ENCODE measurements around the gene TMEM80. TPM values are rescaled to one million over a fixed set of nuclear protein-coding genes. Genes with fewer than 3 reads are reported as not detected.

The TMEM80 gene
- total and polyA plus RNA-seq, 9 of the 15 experiments (the other 6 are each of a cell fraction or from before 2014, with no cell fraction given), result 5.1 to 30.1 (median 12.4) TPM

DNA sequence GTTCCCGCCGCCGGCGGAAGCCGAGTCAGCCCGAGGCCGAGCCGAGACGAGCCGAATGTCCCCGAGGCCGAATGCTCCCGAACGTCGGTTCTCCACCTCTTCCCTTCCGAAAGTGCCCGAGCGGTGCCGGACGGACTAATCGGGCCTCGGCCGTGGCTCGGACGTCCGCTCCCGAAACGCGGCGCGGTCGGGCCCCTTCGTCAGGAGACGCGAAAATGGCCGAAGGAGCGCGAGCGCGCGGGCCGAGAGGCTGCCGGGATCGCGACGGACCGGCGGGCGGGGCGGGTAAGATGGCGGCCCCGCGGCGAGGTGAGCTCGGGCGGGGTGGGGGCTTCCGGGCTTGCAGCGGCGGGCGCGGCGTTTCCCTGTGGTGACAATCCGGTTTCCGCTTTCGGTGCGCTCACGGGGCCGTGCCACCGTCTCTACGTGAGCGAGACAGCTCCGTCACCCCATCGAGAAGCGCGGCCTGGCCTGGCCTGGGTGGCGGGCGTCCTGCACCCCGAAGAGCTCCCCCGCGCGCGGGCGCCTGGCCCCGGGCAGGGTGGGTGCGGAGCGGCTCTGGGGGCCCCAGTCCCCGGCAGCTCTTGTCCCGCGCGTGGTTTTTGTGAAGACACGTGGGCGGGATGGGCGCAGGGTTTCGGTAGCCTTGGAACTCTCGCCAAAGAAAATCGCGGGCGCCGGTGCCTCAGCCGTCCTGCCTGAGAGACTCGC, at the start of gene TMEM80 (continued):
- TF ChIP-seq, protein P1, sequence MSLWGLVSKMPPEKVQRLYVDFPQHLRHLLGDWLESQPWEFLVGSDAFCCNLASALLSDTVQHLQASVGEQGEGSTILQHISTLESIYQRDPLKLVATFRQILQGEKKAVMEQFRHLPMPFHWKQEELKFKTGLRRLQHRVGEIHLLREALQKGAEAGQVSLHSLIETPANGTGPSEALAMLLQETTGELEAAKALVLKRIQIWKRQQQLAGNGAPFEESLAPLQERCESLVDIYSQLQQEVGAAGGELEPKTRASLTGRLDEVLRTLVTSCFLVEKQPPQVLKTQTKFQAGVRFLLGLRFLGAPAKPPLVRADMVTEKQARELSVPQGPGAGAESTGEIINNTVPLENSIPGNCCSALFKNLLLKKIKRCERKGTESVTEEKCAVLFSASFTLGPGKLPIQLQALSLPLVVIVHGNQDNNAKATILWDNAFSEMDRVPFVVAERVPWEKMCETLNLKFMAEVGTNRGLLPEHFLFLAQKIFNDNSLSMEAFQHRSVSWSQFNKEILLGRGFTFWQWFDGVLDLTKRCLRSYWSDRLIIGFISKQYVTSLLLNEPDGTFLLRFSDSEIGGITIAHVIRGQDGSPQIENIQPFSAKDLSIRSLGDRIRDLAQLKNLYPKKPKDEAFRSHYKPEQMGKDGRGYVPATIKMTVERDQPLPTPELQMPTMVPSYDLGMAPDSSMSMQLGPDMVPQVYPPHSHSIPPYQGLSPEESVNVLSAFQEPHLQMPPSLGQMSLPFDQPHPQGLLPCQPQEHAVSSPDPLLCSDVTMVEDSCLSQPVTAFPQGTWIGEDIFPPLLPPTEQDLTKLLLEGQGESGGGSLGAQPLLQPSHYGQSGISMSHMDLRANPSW (CRISPR knock-in tag; IDR thresholded peaks at IDR 0.05), result no peak
- TF ChIP-seq, protein P2, sequence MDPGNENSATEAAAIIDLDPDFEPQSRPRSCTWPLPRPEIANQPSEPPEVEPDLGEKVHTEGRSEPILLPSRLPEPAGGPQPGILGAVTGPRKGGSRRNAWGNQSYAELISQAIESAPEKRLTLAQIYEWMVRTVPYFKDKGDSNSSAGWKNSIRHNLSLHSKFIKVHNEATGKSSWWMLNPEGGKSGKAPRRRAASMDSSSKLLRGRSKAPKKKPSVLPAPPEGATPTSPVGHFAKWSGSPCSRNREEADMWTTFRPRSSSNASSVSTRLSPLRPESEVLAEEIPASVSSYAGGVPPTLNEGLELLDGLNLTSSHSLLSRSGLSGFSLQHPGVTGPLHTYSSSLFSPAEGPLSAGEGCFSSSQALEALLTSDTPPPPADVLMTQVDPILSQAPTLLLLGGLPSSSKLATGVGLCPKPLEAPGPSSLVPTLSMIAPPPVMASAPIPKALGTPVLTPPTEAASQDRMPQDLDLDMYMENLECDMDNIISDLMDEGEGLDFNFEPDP (CRISPR knock-in tag; IDR thresholded peaks at IDR 0.05), result no peak
- TF ChIP-seq KLF16 (IDR thresholded peaks at IDR 0.05), result no peak
- no peak for TF ChIP-seq GATA2 (CRISPR knock-in tag; IDR thresholded peaks at IDR 0.05)
- TF ChIP-seq, protein P3, sequence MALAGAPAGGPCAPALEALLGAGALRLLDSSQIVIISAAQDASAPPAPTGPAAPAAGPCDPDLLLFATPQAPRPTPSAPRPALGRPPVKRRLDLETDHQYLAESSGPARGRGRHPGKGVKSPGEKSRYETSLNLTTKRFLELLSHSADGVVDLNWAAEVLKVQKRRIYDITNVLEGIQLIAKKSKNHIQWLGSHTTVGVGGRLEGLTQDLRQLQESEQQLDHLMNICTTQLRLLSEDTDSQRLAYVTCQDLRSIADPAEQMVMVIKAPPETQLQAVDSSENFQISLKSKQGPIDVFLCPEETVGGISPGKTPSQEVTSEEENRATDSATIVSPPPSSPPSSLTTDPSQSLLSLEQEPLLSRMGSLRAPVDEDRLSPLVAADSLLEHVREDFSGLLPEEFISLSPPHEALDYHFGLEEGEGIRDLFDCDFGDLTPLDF (CRISPR knock-in tag; IDR thresholded peaks at IDR 0.05), result 0 out of 2 replicates have a peak, but pooled peaks have one; percentile 74
- TF ChIP-seq ARNT (IDR thresholded peaks at IDR 0.05), result no peak
- TF ChIP-seq, protein P4, sequence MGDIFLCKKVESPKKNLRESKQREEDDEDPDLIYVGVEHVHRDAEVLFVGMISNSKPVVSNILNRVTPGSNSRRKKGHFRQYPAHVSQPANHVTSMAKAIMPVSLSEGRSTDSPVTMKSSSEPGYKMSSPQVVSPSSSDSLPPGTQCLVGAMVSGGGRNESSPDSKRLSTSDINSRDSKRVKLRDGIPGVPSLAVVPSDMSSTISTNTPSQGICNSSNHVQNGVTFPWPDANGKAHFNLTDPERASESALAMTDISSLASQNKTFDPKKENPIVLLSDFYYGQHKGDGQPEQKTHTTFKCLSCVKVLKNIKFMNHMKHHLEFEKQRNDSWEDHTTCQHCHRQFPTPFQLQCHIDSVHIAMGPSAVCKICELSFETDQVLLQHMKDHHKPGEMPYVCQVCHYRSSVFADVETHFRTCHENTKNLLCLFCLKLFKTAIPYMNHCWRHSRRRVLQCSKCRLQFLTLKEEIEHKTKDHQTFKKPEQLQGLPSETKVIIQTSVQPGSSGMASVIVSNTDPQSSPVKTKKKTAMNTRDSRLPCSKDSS (IDR thresholded peaks at IDR 0.05; ENCODE audit: low read depth, partially characterized antibody), result no peak
- TF ChIP-seq NR4A1 (CRISPR knock-in tag; IDR thresholded peaks at IDR 0.05), result no peak
- no peak for TF ChIP-seq NR4A1 (tag; IDR thresholded peaks at IDR 0.05)
- TF ChIP-seq ZNF589 (CRISPR knock-in tag; IDR thresholded peaks at IDR 0.05; ENCODE audit: low read depth), result no peak
- no peak for TF ChIP-seq CBX5 (IDR thresholded peaks at IDR 0.05; ENCODE audit: borderline replicate concordance, low read depth)
- TF ChIP-seq, protein P5, sequence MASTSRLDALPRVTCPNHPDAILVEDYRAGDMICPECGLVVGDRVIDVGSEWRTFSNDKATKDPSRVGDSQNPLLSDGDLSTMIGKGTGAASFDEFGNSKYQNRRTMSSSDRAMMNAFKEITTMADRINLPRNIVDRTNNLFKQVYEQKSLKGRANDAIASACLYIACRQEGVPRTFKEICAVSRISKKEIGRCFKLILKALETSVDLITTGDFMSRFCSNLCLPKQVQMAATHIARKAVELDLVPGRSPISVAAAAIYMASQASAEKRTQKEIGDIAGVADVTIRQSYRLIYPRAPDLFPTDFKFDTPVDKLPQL (IDR thresholded peaks at IDR 0.05; ENCODE audit: extremely low read depth, insufficient read length), result no peak
- peak; percentile 71 for TF ChIP-seq MYC (IDR thresholded peaks at IDR 0.05; ENCODE audit: low read depth, low read length)
- no peak for TF ChIP-seq MYC (CRISPR knock-in tag; IDR thresholded peaks at IDR 0.05; ENCODE audit: borderline replicate concordance, low read depth)
- TF ChIP-seq SREBF2 (CRISPR knock-in tag; IDR thresholded peaks at IDR 0.05), result no peak
- TF ChIP-seq, protein P6, sequence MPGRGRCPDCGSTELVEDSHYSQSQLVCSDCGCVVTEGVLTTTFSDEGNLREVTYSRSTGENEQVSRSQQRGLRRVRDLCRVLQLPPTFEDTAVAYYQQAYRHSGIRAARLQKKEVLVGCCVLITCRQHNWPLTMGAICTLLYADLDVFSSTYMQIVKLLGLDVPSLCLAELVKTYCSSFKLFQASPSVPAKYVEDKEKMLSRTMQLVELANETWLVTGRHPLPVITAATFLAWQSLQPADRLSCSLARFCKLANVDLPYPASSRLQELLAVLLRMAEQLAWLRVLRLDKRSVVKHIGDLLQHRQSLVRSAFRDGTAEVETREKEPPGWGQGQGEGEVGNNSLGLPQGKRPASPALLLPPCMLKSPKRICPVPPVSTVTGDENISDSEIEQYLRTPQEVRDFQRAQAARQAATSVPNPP (IDR thresholded peaks at IDR 0.05; ENCODE audit: borderline replicate concordance, insufficient read depth, insufficient read length), result no peak
- TF ChIP-seq TAL1 (IDR thresholded peaks at IDR 0.05), result no peak
- TF ChIP-seq TEAD2 (tag; IDR thresholded peaks at IDR 0.05), result no peak
- no peak for TF ChIP-seq GTF2E2 (tag; IDR thresholded peaks at IDR 0.05)
